NCI-H446 treated with DMSO at 0.1 percent for 48 hours (cell line): ENCODE data around the gene SULT1C4.
"Not testable (repeated sequence)": the region's sequence is repeated elsewhere in the genome, so short reads cannot be mapped to it uniquely, and the experiment has no call there.

Source experiments
- DNase-seq: peaks from one replicate; lab custom pipeline; 2025; lab: John Stamatoyannopoulos, UW

The SULT1C4 gene

DNA sequence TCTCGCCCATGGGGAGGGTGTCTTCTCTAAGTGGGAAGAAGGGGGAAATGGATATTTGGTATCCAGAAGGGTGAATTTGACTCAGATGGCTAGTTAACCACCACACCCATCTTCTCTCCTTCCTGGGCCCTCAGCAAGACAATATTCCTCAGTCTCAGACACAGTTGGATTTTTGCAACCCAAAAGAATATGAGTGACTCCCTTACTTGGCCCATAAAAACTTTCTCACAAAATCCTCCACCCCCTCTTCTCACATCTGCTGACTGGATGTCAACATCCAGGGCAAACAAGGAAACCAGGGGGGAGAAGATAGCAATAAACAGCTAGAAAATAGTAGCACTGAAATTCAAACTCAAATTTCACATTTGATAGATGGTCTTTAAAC, 35.9 kb downstream of the SULT1C4 start:
- no peak for DNase-seq

DNA sequence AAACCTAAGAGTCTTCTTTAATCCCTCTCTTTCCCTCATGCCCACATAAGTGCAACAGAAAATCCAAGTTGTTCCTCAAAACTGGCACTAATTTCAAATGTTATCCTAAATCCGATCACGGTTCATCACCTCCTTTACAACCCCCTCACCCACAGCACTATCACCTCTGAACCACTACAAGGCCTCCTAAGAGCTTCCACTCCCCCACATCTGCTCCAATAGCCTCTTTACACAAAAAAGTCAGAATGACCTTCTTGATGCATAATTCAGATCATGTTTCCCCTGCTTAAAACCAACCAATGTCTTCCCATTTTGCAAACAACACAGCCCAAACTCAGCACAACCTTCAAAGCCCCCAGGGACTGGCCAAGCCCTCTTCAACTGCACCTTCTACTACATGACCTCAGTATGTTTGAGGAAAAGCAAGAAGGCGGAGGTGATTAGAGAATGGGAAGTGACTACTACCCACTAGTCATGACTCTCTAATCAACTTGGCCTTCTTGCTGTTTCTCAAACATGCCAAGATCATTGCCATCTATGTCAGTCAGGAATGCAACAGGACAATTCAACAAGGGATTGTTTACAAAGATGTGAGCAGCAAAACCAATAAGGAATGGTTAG, 36.6 kb downstream of the SULT1C4 start:
- DNase-seq: no peak

DNA sequence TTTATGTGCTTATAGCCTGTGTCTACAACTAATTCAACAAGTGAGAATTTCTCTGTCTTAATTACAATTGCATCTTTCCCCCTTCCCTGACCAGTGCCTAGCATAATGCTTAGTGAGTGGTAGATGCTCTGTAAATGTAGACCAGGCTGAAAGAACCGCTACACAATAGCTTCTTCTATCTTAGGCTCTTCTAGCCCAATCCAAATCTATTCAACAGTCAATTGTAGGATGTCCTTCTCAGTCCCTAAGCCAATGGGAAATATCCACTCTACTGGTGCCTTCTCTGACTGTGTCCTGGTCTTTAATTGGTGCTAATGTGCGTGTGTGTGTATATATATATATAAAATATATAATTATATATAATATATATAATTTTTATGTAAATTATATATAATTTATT, 37.2 kb downstream of the SULT1C4 start:
- DNase-seq: no peak

DNA sequence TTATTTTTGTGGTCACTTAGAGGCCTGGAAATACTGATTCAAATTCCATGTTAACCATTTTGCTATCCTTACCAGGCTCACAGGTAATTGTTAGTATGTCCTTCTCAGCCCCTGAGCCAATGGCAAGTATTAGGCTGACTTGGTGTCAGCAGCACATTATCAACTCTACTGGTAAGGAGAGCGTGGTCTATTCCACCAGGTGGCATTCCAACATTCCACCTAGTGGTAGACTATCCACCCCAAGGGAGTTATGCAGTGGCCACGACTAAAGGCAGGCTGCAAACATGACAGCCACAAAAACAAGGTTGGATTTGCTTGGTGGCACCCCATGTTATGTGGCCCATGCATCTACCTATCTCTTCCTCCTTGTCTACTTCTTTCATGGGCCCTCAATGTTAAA, 39.5 kb downstream of the SULT1C4 start:
- no peak for DNase-seq

DNA sequence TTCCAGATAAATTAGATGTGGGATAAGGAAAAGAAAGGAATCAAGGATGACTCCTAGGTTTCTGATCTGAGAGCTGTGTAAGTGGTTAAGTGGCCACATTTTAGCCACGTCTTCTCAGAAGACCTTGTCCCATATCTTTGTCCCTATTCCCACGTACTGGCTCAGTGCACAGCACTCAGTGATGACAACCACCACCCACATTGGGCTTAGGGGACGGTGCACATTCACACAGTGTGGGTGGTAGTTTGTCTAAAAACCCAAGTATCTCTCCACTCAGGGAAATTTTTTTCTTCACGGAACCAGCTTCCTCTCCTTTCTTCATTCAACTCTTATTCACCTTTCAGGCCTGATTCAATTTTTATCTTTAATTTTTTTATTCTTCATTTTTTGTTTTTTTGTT, 40.7 kb downstream of the SULT1C4 start:
- DNase-seq: no peak

DNA sequence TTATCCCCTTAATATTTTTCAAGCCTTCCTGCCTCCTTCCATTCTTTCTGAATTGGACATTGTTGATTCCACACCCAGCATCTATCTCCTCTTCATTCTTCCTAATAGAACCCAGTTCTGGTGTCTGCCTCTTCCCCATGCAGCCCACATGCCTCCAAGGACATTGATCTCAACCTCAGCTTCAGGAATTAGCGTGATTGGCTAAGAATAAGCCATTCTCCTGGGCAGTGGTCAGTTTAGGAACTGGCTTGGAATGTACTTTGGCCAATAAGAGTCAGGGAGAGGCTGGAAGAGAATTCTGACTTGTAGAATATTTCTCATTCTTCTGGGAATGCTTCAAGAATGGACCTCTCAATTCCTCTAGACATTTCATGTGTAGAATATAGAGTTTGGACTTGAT, 45.3 kb downstream of the SULT1C4 start:
- DNase-seq: no peak

DNA sequence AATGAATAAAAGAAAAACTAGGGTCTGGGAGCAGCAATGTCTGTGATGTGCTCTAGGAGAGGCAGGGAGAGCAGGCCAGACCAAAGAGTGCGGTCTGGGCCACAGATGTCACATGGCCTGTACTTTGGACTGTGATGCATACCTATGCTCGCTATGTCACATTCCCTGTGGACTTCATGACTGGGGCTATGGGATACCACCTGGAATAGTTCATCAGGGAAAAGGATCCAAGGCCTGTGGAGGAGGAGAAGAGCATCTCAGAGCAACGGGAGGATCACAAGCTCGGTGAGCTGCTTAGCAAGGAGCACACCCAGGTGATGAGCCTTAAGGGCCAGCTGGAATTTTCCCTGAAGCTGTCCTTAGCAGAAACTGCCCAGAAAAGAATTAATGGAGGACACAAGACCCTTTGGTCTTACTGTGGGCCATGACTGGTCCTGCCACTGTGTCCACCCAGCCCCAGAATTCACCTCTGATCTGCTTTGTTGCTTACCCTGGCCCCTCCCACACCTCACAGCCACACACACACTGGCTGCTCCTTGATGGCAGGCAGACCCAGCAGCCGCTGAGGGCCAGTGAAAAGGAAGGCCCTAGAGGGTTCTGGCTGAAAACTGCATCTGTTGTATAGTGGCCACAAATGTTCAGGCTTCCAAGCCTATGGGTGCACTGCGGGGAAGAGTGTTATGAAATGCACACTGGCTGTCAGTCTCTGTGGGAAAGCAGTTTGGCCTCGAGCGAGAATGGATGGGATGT, 45.9 kb downstream of the SULT1C4 start:
- DNase-seq: no peak

DNA sequence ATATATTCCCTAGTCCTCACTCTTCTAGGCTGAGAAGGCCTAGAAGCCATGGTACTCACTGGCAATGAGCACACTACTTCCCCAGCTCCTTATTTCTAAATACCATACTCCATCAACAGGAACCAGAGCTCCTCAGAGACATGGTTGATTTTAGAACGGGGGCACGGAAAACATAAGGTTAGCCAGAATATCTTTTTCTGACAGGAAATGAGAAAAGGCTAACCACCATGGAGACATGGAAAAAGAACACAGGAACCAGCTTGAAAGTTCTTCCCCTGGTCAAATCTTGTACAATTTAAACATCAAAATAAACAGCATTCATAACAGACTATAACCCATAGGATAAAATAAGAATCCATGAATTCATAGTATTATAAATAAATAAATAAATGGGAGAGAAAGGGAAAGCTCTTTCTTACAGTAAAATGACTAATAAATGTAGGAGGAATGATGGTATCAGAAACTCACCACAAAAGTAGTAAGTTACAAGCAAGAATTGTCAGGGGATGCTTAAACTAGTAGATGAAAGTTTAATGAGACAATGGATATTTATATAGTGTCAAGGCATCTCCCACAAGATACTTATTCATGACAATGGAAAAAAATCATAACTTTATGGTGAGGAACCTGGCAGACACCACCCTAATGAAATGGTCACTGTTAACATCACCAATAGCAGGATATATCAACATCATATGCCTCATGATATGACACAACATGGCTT, 50.7 kb downstream of the SULT1C4 start:
- DNase-seq: no peak

DNA sequence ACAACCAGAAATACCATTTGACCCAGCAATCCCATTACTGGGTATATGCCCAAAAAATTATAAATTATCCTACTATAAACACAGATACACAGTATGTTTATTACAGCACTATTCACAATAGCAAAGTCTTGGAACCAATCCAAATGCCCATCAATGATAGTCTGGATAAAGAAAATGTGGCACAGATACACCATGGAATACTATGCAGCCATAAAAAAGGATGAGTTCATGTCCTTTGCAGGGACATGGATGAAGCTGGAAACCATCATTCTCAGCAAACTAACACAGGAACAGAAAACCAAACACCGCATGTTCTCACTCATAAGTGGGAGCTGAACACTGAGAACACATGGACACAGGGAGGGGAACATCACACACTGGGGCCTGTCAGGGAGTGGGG, 57.8 kb downstream of the SULT1C4 start:
- not testable (repeated sequence) for DNase-seq

DNA sequence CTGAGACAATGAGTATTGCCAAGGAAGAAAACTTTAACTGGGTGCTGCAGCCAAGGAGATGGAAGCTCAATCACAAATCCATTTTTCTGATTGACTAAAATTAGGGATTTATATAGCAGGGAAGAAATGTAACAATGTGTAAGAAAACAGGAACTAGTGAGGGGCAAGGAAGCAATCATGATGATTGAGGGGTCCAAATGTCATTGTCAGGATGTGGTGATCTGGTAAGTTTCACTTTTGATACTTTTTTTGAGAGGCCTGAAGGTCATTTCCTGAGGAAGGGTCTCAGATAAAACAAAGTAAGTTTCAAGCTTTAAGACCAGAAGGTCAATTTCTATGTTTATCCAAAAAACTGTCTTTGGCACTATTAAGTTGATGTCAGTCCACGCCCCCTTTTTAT, 59.2 kb downstream of the SULT1C4 start:
- no peak for DNase-seq
